GM12864 (cell line): Measurements from ENCODE around the gene INPPL1.

Experiments used
- DNase-seq: peaks from one replicate; pipeline ENCODE4 v3.0.0-alpha.2; 2011; ENCODE audit warnings: low read depth
- H3K4me3 ChIP-seq: 2 replicates; pipeline ENCODE4 v1.5.1; 2011; ENCODE audit warnings: mild to moderate bottlenecking, low read depth, low read length, control low read depth
- TF ChIP-seq, protein P1 (sequence below): IDR thresholded peaks from 2 replicates; pipeline ENCODE4 v1.5.1; 2011; ENCODE audit warnings: low read depth, mild to moderate bottlenecking, moderate library complexity, low read length, control low read depth, inconsistent platforms; ENCODE audit errors: missing control alignments

Gene INPPL1

DNA sequence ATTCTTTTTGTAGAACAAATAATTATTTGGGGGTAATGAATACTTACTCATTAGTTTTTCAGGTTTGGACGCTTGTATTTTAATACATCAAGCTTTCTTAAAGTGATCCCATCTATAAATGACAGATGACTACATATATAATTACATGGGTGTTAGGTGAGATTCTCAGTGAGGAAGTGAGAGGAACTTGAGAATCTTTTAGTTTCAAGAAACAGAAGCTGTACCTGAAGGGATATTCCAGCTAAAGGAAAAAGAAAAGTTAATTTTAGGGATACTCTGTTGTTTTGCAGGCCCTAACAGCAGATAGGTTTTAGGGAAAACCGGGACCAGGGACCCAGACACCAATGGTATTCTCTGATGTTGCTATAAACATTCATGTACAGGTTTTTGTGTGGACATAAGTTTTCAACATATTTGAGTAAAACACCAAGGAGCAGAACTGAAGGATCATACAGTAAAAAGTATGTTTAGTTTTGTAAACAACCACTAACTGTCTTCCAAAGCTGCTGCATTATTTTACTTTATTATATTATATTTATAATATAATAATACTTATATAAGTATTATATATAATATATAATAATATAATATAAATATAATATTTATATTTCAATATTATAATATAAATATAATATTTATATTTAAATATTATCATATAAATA, 43.5 kb downstream of the INPPL1 start:
- DNase-seq, result no peak

DNA sequence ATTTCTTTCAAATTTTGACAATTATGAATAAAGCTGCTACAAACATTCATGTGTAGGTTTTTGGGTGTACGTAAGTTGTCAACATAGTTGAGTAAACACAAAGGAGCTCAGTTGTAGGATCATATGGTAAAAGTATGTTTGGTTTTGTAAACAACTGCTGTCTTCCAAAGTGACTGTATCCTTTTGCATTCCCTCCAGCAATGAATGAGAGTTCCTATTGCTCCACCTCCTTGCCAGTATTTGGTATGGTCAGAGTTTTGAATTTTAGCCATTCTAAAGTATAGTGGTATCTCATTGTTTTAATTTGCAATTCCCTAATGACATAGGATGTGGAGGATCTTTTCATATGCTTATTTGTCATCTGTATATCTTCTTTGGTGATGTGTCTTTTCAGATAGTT, 47.4 kb downstream of the INPPL1 start:
- TF ChIP-seq, protein P1, sequence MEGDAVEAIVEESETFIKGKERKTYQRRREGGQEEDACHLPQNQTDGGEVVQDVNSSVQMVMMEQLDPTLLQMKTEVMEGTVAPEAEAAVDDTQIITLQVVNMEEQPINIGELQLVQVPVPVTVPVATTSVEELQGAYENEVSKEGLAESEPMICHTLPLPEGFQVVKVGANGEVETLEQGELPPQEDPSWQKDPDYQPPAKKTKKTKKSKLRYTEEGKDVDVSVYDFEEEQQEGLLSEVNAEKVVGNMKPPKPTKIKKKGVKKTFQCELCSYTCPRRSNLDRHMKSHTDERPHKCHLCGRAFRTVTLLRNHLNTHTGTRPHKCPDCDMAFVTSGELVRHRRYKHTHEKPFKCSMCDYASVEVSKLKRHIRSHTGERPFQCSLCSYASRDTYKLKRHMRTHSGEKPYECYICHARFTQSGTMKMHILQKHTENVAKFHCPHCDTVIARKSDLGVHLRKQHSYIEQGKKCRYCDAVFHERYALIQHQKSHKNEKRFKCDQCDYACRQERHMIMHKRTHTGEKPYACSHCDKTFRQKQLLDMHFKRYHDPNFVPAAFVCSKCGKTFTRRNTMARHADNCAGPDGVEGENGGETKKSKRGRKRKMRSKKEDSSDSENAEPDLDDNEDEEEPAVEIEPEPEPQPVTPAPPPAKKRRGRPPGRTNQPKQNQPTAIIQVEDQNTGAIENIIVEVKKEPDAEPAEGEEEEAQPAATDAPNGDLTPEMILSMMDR, result no peak
- DNase-seq, result no peak
- no peak overlapping the region for H3K4me3 ChIP-seq

More for the DNA sequence above, 43.5 kb downstream of the INPPL1 start:
- TF ChIP-seq, protein P1, result no peak
- H3K4me3 ChIP-seq, result no peak overlapping the region

DNA sequence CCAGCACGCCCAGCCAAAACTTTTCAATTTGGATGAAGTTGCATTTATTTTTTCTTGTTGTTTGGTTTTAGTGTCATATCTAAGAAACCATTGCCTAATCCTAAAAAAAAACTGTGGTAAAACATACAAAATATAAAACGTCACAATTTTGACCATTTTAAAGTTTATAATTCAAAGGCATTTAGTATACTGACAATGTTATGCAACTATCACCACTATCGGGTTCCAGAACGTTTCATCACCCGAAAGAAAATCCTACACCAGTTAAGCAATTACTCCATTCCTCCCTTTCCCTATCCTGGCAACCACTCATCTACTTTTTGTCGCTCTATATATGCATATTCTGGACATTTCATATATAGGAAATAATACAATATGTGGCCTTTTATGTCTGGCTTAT, 49.9 kb downstream of the INPPL1 start:
- no peak for DNase-seq
- TF ChIP-seq, protein P1, result no peak

GRCh38 chr11:72278905-72279304, 54.3 kb downstream of the INPPL1 start:
- H3K4me3 ChIP-seq, result no peak overlapping the region
- TF ChIP-seq, protein P1, result no peak
- DNase-seq, result no peak

More for the DNA sequence above, 49.9 kb downstream of the INPPL1 start:
- H3K4me3 ChIP-seq, result no peak overlapping the region

- no peak for DNase-seq
- TF ChIP-seq, protein P1, result no peak
- no peak overlapping the region for H3K4me3 ChIP-seq
Observed at GRCh38 chr11:72280037-72280436, 55.5 kb downstream of the INPPL1 start.

- H3K4me3 ChIP-seq, result no peak overlapping the region
- no peak for DNase-seq
- TF ChIP-seq, protein P1, result no peak
Observed at GRCh38 chr11:72280726-72281315, 56.3 kb downstream of the INPPL1 start.

DNA sequence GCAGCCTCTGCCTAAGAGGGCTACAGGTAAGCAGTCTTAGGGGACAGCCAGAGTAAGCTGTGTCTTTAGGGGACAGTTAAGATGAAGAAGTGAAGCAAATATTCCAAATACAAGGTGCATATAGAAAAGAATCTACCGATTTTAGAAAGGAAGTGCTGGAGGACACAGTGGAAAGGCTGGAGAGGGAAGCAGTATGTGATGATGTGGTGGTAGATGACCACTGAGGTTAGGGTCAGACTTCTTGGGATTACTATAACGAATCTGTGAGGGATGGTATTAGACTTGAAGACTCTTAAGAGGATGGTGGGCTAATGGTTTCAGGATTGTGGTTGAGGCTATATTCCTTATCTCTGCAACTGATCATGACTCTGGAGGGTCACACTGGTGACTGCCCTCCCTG, 59.4 kb downstream of the INPPL1 start:
- TF ChIP-seq, protein P1, result no peak
- no peak overlapping the region for H3K4me3 ChIP-seq
- DNase-seq, result no peak
